HG03025 (cell line): ENCODE results near the gene CNIH1.
"Not testable (repeated sequence)": the region's sequence is repeated elsewhere in the genome, so short reads cannot be mapped to it uniquely, and the experiment has no call there.

Experiments
- ATAC-seq: cut with Tn5 transposase; IDR thresholded peaks from one replicate; pipeline ENCODE4 v1.9.1; 2021; ENCODE audit warnings: mild to moderate bottlenecking, moderate library complexity; ENCODE audit not compliant: unreplicated experiment, low FRiP score

Gene CNIH1

GRCh38 chr14:54392131-54392859, 48.9 kb downstream of the CNIH1 start:
- no peak for ATAC-seq

DNA sequence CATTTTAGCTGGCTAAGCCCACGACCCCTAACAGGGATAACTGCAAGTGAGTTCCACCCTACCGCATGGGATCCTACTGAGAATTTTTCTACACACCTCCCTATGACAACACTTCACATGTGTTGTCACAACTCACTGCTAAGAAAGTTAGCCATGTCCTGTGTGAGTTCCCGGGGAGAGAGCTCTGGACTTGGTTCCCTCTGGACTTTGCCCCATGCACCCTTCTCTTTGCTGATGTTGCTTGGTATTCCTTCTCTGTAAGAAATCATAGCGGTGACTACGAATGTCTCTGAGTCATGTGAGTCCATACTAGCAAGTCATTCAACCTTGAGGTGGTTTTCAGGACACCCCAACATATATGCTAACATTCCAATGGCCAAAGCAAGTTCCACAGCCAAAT, 53.8 kb downstream of the CNIH1 start:
- no peak for ATAC-seq

DNA sequence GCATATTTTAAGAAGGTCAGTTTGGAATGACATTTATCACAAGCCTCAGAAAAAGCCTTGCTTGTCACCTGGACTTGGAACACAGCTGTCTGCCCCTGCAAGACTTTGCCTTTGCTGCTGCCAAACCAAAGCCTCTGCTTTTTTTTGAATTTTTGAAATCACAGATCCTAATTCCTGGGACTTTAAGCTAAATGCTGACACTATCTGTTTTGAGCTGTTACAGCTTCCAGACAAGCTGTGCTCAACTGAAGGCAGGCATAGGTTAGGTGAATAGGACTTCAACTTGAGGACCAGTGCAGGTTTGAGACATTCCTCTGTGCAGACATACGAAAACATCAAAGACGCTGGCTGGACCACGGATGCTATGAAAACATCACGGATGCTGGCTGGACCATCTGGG, 55.6 kb downstream of the CNIH1 start:
- no peak for ATAC-seq

DNA sequence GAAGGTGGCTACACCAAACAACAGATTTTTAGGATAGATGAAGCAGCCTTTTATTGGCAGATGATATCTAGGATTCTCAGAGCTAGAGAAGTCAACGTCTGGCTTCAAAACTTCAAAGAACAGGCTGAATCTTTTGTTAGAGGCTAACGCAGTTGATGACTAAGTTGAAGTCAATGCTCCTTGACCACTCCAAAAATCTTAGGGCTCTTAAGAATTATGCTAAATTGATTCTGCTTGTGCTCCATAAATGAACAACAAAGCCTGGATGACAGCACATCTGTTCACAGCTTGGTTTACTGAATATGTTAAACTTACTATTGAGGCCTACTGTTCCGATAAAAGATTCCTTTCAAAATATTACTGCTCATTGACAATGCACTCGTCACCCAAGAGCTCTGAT, 57.3 kb downstream of the CNIH1 start:
- no peak for ATAC-seq

DNA sequence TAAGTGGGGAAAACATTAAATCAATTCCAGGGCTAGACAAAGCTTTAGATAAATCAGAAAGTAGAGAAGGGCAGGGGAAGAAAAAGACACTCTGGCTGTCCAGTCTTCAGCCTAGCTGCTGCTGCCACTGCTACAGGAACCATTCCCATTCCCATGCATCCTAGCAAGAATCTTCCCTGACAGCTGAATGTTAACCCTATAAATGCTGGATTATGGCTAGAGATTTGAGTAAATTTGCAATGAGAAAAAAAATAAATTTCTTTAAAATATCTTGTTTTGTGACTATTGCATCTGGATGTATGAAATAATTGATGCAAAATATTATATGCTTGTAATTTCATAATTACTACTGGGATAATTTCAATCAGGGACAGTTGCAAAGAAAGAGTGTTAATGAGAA, 59.4 kb downstream of the CNIH1 start:
- no peak for ATAC-seq

DNA sequence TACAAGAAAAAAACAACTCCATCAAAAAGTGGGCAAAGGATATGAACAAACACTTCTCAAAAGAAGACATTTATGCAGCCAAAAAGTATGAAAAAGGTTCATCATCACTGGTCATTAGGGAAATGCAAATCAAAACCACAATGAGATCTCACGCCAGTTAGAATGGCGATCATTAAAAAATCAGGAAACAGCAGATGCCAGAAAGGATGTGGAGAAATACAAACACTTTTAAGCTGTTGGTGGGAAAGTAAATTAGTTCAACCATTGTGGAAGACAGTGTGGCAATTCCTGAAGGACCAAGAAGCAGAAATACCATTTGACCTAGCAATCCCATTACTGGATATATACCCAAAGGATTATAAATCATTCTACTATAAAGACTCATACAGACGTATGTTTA, 60.6 kb downstream of the CNIH1 start:
- not testable (repeated sequence) for ATAC-seq

DNA sequence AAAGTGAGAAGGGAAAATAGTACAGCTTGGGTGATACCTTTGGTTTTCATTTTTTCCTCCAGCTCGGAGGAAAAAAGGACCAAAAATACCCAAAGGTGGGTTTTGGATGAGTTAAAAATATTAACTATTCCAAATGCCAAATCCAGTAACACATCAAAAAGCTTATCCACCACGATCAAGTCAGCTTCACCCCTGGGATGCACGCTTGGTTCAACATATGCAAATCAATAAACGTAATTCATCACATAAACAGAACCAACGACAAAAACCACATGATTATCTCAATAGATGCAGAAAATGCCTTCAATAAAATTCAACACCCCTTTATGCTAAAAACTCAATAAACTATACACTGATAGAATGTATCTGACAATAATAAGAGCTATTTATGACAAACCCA, 62.3 kb downstream of the CNIH1 start:
- ATAC-seq = not testable (repeated sequence)

DNA sequence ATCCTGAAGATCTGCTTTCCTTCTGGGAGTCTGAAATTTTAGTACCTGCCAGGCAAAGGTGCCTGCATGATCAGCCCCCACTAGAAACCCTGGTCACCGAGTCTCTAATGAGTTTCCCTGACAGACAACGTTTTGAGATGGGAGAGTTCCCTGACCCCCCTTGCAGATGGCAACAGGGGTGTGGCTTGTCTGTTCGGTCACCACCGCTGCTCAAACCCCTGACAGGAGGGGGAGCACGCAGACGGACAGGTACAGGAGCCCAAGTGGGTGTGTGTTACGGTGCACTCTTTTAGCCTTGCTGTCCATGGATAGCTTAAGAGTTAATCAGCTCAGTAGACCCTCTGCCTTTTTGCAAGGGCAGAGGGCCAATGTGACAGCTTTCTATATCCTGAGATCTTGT, 63.7 kb downstream of the CNIH1 start:
- no peak for ATAC-seq

- ATAC-seq = no peak
Measured at GRCh38 chr14:54374117-54374884, 66.9 kb downstream of the CNIH1 start.
